Panc1 (cell line): ENCODE results near the gene FRMPD2. TPM values are rescaled to one million over a fixed set of nuclear protein-coding genes. Genes with fewer than 3 reads are reported as not detected.

Experiments
- ATAC-seq: fragments of 200-7000 bp; cut with Tn5 transposase; 2 replicates; pipeline ENCODE4 v1.9.1; 2020; ENCODE audit warnings: mild to moderate bottlenecking, moderate library complexity
- BruUV-seq: library from RNA; stranded (reverse); fragments of 400-500 nt; replicated peaks from 2 replicates; lab custom pipeline; 2021; lab: Mats Ljungman, UMichigan
- CTCF ChIA-PET: fragments of 300-600 bp; sonication (Branson Sonifier 250); formaldehyde crosslinking; loops from one replicate; lab custom pipeline; 2022; ENCODE audit warnings: antibody characterized with exemption; lab: Charles Lee
- POLR2A ChIA-PET: fragments of 300-600 bp; sonication (Branson Sonifier 250); formaldehyde crosslinking; loops from one replicate; lab custom pipeline; 2022; ENCODE audit warnings: antibody characterized with exemption; lab: Charles Lee
- DNase-seq: peaks from one replicate; pipeline ENCODE4 v3.0.0-alpha.2; 2010; ENCODE audit warnings: low read depth, low spot score
- H3K27ac ChIP-seq: 2 replicates; pipeline ENCODE4 v1.5.1; 2011; ENCODE audit warnings: mild to moderate bottlenecking, low read length, inconsistent platforms
- H3K27me3 ChIP-seq: fragments of 200-500 bp; sonication (Bioruptor generic); 2 replicates; pipeline ENCODE4 v1.6.0; 2014; ENCODE audit warnings: low read length, inconsistent platforms; ENCODE audit not compliant: control insufficient read depth, insufficient read depth
- H3K36me3 ChIP-seq: fragments of 200-500 bp; sonication (Bioruptor generic); 2 replicates; pipeline ENCODE4 v1.5.1; 2014; ENCODE audit warnings: inconsistent platforms, mild to moderate bottlenecking, low read length, moderate library complexity; ENCODE audit not compliant: control insufficient read depth, insufficient read depth
- H3K4me1 ChIP-seq: 2 replicates; pipeline ENCODE4 v1.5.1; 2011; ENCODE audit warnings: inconsistent platforms, mild to moderate bottlenecking, low read length, moderate library complexity; ENCODE audit not compliant: control insufficient read depth, insufficient read depth
- H3K4me3 ChIP-seq, 2 experiments: 2 replicates each; pipeline ENCODE4 v1.5.1; 2011 to 2012; ENCODE audit warnings: low read depth in 2 of 2, low read length in 2 of 2, mild to moderate bottlenecking in 2 of 2, inconsistent platforms in 1 of 2, moderate library complexity in 1 of 2
- H3K9me3 ChIP-seq: fragments of 200-500 bp; sonication (Bioruptor generic); 2 replicates; pipeline ENCODE4 v1.5.1; 2014; ENCODE audit warnings: low read depth, mild to moderate bottlenecking, inconsistent platforms, low read length, moderate library complexity; ENCODE audit not compliant: control insufficient read depth, insufficient read depth
- CTCF ChIP-seq: fragments of 450-650 bp; IDR thresholded peaks from 2 replicates; pipeline ENCODE4 v1.5.1; 2017; ENCODE audit warnings: mild to moderate bottlenecking
- POLR2AphosphoS5 ChIP-seq: IDR thresholded peaks from 2 replicates; pipeline ENCODE4 v1.6.1; 2012; ENCODE audit warnings: mild to moderate bottlenecking, low read depth, low read length, moderate library complexity
- REST ChIP-seq, 2 experiments: IDR thresholded peaks; 2 replicates each; pipeline ENCODE4 v1.6.1; 2011 to 2012; ENCODE audit warnings: low read depth in 2 of 2, control low read depth in 1 of 2, low read length in 1 of 2, mild to moderate bottlenecking in 1 of 2, moderate library complexity in 1 of 2; ENCODE audit not compliant: insufficient read depth in 1 of 2
- SIN3A ChIP-seq: IDR thresholded peaks from 2 replicates; pipeline ENCODE4 v1.6.1; 2012; ENCODE audit warnings: low read depth, mild to moderate bottlenecking, low read length, moderate library complexity, borderline replicate concordance; ENCODE audit not compliant: insufficient read depth
- TCF7L2 ChIP-seq: IDR thresholded peaks from 2 replicates; pipeline ENCODE4 v1.6.1; 2011; ENCODE audit warnings: mild to moderate bottlenecking, low read depth, low read length, inconsistent platforms
- in situ Hi-C: cut with HindIII; loops from 2 replicates; pipeline ENCODE4 v1.10.0; 2016; ENCODE audit warnings: low sequenced_read_pairs, low pct_unique_long_range_greater_than_20kb
- intact Hi-C: fragments of 100-400 bp; cut with micrococcal nuclease; formaldehyde crosslinking; loops from one replicate; pipeline ENCODE4 v1.10.0; 2022; ENCODE audit not compliant: unreplicated experiment
- total RNA-seq: library from RNA; stranded (reverse); gene quantifications from one replicate; pipeline ENCODE4 v1.2.1, GENCODE V29; 2021; ENCODE audit not compliant: unreplicated experiment

FRMPD2 gene
- total RNA-seq, 1 experiment from 2014 or later, result not detected

DNA sequence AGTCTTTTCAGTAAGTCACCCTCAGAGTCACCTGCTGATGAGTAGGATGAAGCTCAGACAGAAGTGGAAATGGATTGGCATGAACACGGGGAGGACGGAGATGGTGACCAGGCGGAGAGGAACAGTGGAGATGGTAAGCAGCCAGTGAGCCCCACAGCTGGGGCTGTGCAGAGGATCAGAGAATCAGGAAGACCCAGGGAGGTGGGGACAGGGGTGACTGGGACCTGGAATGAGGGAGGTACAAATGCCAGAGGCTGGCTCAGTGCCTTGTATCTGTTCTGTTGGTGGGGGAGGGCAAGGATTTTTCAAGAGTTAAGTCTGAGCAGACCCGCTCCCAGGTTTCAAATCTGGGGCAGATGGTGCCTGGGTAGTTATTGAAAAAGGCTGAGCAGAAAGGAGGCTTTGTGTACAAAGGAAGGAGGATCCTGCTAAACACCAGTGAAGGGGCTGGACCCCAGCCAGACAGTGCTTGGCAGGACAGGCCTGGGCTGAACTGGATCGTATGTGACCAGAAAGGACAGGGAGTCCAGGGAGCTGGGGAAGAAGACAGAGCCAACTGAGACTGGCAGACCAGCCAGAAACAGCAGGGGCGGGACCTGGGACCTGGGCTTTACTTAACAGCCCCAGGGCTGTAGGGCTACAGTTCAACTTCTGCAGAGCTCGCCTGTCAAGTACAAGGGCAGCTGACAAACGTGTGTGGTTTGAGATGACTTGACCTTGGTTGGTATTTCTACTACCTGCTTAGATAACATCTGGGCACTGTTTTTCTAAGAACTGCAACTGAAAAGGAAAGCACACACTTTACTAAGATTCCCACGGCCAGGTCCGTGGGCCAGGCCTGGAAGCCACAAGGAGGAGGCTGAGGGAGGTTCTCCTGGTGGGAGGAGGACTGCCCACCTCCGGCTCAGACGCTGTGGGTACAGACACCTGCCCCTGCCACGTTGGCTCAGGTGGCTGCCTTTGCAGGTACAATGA lies 13.2 kb upstream of the FRMPD2 start:
- DNase-seq (no peak), ATAC-seq (no peak; the same call in 1 of the 2 replicates)
- in situ Hi-C loops (no loop called here), intact Hi-C loops (loop anchor here (10.0 kb wide), 1 partner anchor 73 kb away; no protein-coding TSS in a partner anchor)
- POLR2A ChIA-PET, result no interaction called here
- 0 out of 2 replicates have a peak, but pooled peaks cover 4% of the 10 kb centered on the region for H3K9me3 ChIP-seq
- BruUV-seq, result no TSS peak
- H3K4me3 ChIP-seq, result no peak overlapping the region
- no peak for TF ChIP-seq CTCF
- TF ChIP-seq TCF7L2, result no peak
- TF ChIP-seq SIN3A, result no peak
- TF ChIP-seq POLR2AphosphoS5, result no peak
- no peak for TF ChIP-seq REST (IDR thresholded peaks at IDR 0.05; ENCODE audit: insufficient read depth in 1 of 2, low read depth in 2 of 2, low read length in 1 of 2)
- H3K36me3 ChIP-seq, result no peaks in the 10 kb centered on the region
- no peaks in the 10 kb centered on the region for H3K4me1 ChIP-seq
- no peaks in the 10 kb centered on the region; the same call in 1 of the 2 replicates for H3K27me3 ChIP-seq
- no peak overlapping the region for H3K27ac ChIP-seq
- CTCF ChIA-PET, result interaction anchor here (0.5 kb wide), 1 partner anchor 14 kb away, joined by 4 read pairs; no protein-coding TSS in a partner anchor

DNA sequence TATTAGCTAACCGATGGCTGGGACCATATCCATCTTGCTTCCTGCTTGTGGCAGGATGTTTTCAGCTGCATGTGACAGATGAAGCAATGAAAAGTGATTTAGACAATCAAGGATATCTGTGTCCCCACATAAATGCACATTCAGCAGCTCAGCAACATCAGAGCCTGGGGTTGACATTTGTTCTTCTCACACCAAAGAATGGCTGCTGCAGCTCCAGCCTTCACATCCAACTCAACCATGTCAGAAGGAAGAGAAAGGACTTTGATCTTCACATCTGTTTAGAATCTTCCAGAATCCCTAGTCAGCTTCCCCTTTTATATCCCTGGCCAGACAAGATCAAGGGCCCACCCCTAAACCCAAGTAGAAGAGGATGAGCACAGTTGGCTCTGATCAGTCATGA lies 11.9 kb upstream of the FRMPD2 start:
- H3K9me3 ChIP-seq, result 0 out of 2 replicates have a peak, but pooled peaks cover 4% of the 10 kb centered on the region
- in situ Hi-C loops, result no loop called here

More for the DNA sequence above, 11.9 kb upstream of the FRMPD2 start:
- Histone ChIP-seq H3K4me1 (no peaks in the 10 kb centered on the region), H3K27ac (no peak overlapping the region), H3K4me3 (no peak overlapping the region), H3K27me3 (no peaks in the 10 kb centered on the region), H3K36me3 (no peaks in the 10 kb centered on the region)
- POLR2A ChIA-PET, result no interaction called here
- BruUV-seq, result no TSS peak
- ATAC-seq, result no peak
- intact Hi-C loops, result loop anchor here (10.0 kb wide), 1 partner anchor 72 kb away; no protein-coding TSS in a partner anchor
- DNase-seq, result no peak
- CTCF ChIA-PET, result no interaction called here
- TF ChIP-seq TCF7L2, result no peak
- TF ChIP-seq CTCF, result no peak
- no peak for TF ChIP-seq REST (IDR thresholded peaks at IDR 0.05; ENCODE audit: insufficient read depth in 1 of 2, low read depth in 2 of 2, low read length in 1 of 2)
- no peak for TF ChIP-seq POLR2AphosphoS5
- TF ChIP-seq SIN3A, result no peak
